HG03520 (cell line): ENCODE measurements around the gene EIF5B.

Experiments used
- ATAC-seq: cut with Tn5 transposase; IDR thresholded peaks from one replicate; pipeline ENCODE4 v1.9.1; 2021; ENCODE audit warnings: mild to moderate bottlenecking, moderate library complexity; ENCODE audit not compliant: unreplicated experiment

EIF5B gene

GRCh38 chr2:99404797-99405669, 67.8 kb downstream of the EIF5B start:
- no peak for ATAC-seq

- no peak for ATAC-seq
Observed at GRCh38 chr2:99406137-99406536, 68.9 kb downstream of the EIF5B start.

- no peak for ATAC-seq
Observed at GRCh38 chr2:99410276-99410675, 73.1 kb downstream of the EIF5B start.

GRCh38 chr2:99414566-99414965, 77.4 kb downstream of the EIF5B start:
- ATAC-seq, result no peak

GRCh38 chr2:99417396-99417795, 80.2 kb downstream of the EIF5B start:
- no peak for ATAC-seq

- ATAC-seq, result no peak
Observed at GRCh38 chr2:99420031-99420430, 82.8 kb downstream of the EIF5B start.

GRCh38 chr2:99420751-99421299, 83.6 kb downstream of the EIF5B start:
- no peak for ATAC-seq

GRCh38 chr2:99421469-99421868, 84.3 kb downstream of the EIF5B start:
- no peak for ATAC-seq

GRCh38 chr2:99422599-99422998, 85.4 kb downstream of the EIF5B start:
- ATAC-seq, result no peak

- no peak for ATAC-seq
Observed at GRCh38 chr2:99424371-99424770, 87.2 kb downstream of the EIF5B start.

- ATAC-seq, result no peak
Observed at GRCh38 chr2:99425022-99425421, 87.8 kb downstream of the EIF5B start.

GRCh38 chr2:99430614-99431291, 93.6 kb downstream of the EIF5B start:
- no peak for ATAC-seq

GRCh38 chr2:99431587-99432275, 94.5 kb downstream of the EIF5B start:
- ATAC-seq, result no peak

- no peak for ATAC-seq
Observed at GRCh38 chr2:99433340-99433739, 96.2 kb downstream of the EIF5B start.

GRCh38 chr2:99436874-99437273, 99.7 kb downstream of the EIF5B start:
- ATAC-seq, result no peak

- ATAC-seq, result no peak
Observed at GRCh38 chr2:99439971-99440505, 102.8 kb downstream of the EIF5B start.

- no peak for ATAC-seq
Observed at GRCh38 chr2:99442837-99443236, 105.6 kb downstream of the EIF5B start.

GRCh38 chr2:99444222-99444621, 107.0 kb downstream of the EIF5B start:
- ATAC-seq, result no peak

GRCh38 chr2:99445065-99445464, 107.9 kb downstream of the EIF5B start:
- no peak for ATAC-seq

- no peak for ATAC-seq
Observed at GRCh38 chr2:99448556-99448955, 111.4 kb downstream of the EIF5B start.

GRCh38 chr2:99450199-99450598, 113.0 kb downstream of the EIF5B start:
- ATAC-seq, result no peak
